HEK293 (cell line): ENCODE data around the gene RPL22.

Experiments used
- BCL11A ChIP-seq: fragments of 450-650 bp; formaldehyde crosslinking; IDR thresholded peaks from 2 replicates; pipeline ENCODE4 v1.5.1; 2016; ENCODE audit warnings: low read depth, missing biosample characterization, missing genetic modification characterization
- GLI2 ChIP-seq: fragments of 450-650 bp; formaldehyde crosslinking; IDR thresholded peaks from 2 replicates; pipeline ENCODE4; 2017; ENCODE audit warnings: missing biosample characterization, missing genetic modification characterization, low read depth, borderline replicate concordance
- GLIS1 ChIP-seq: fragments of 450-650 bp; formaldehyde crosslinking; IDR thresholded peaks from 2 replicates; pipeline ENCODE4 v1.5.1; 2016; ENCODE audit warnings: missing biosample characterization, missing genetic modification characterization
- KLF1 ChIP-seq: fragments of 450-650 bp; formaldehyde crosslinking; IDR thresholded peaks from 2 replicates; pipeline ENCODE4 v1.5.1; 2016; ENCODE audit warnings: missing biosample characterization, missing genetic modification characterization
- MYNN ChIP-seq: fragments of 450-650 bp; formaldehyde crosslinking; IDR thresholded peaks from 2 replicates; pipeline ENCODE4 v1.5.1; 2016; ENCODE audit warnings: missing biosample characterization, missing genetic modification characterization, borderline replicate concordance
- PRDM10 ChIP-seq: fragments of 450-650 bp; formaldehyde crosslinking; IDR thresholded peaks from 2 replicates; pipeline ENCODE4 v1.5.1; 2016; ENCODE audit warnings: missing biosample characterization, missing genetic modification characterization
- TCF7L2 ChIP-seq: IDR thresholded peaks from 2 replicates; pipeline ENCODE4 v1.6.1; 2011; ENCODE audit warnings: low read depth, mild to moderate bottlenecking, inconsistent platforms, low read length, moderate library complexity, borderline replicate concordance
- ZBTB26 ChIP-seq: fragments of 450-650 bp; formaldehyde crosslinking; optimal IDR thresholded peaks from 2 replicates; pipeline ENCODE3; 2016; ENCODE audit warnings: missing biosample characterization, mild to moderate bottlenecking, missing genetic modification characterization
- ZBTB8A ChIP-seq: fragments of 450-650 bp; formaldehyde crosslinking; IDR thresholded peaks from 2 replicates; pipeline ENCODE4 v1.5.1; 2016; ENCODE audit warnings: missing biosample characterization, missing genetic modification characterization
- ZFP37 ChIP-seq: fragments of 450-650 bp; formaldehyde crosslinking; IDR thresholded peaks from 2 replicates; pipeline ENCODE4 v1.5.1; 2016; ENCODE audit warnings: missing biosample characterization, missing genetic modification characterization
- ZFP41 ChIP-seq: fragments of 450-650 bp; formaldehyde crosslinking; IDR thresholded peaks from 2 replicates; pipeline ENCODE4 v1.5.1; 2016; ENCODE audit warnings: missing biosample characterization, missing genetic modification characterization, borderline replicate concordance
- ZNF132 ChIP-seq: fragments of 450-650 bp; formaldehyde crosslinking; IDR thresholded peaks from 2 replicates; pipeline ENCODE4 v1.5.1; 2017; ENCODE audit warnings: missing biosample characterization, missing genetic modification characterization, borderline replicate concordance
- ZNF138 ChIP-seq: fragments of 450-650 bp; formaldehyde crosslinking; IDR thresholded peaks from 2 replicates; pipeline ENCODE4 v1.5.1; 2016; ENCODE audit warnings: missing biosample characterization, missing genetic modification characterization, borderline replicate concordance
- ZNF155 ChIP-seq: fragments of 450-650 bp; formaldehyde crosslinking; IDR thresholded peaks from 2 replicates; pipeline ENCODE4 v1.5.1; 2016; ENCODE audit warnings: missing biosample characterization, missing genetic modification characterization
- ZNF157 ChIP-seq: fragments of 450-650 bp; formaldehyde crosslinking; IDR thresholded peaks from 2 replicates; pipeline ENCODE4 v1.5.1; 2016; ENCODE audit warnings: missing biosample characterization, missing genetic modification characterization
- ZNF16 ChIP-seq: fragments of 450-650 bp; formaldehyde crosslinking; IDR thresholded peaks from 2 replicates; pipeline ENCODE4 v1.5.1; 2016; ENCODE audit warnings: low read depth, missing biosample characterization, missing genetic modification characterization
- ZNF280C ChIP-seq: fragments of 450-650 bp; formaldehyde crosslinking; IDR thresholded peaks from 2 replicates; pipeline ENCODE4 v1.5.1; 2016; ENCODE audit warnings: missing biosample characterization, missing genetic modification characterization
- ZNF366 ChIP-seq: fragments of 450-650 bp; formaldehyde crosslinking; conservative IDR thresholded peaks from 2 replicates; pipeline ENCODE4 v1.5.1; 2016; ENCODE audit warnings: missing biosample characterization, missing genetic modification characterization
- ZNF404 ChIP-seq: fragments of 450-650 bp; formaldehyde crosslinking; IDR thresholded peaks from 2 replicates; pipeline ENCODE4 v1.5.1; 2017; ENCODE audit warnings: missing biosample characterization, missing genetic modification characterization
- ZNF423 ChIP-seq: fragments of 450-650 bp; formaldehyde crosslinking; IDR thresholded peaks from 2 replicates; pipeline ENCODE4 v1.5.1; 2016; ENCODE audit warnings: missing biosample characterization, missing genetic modification characterization
- ZNF548 ChIP-seq: fragments of 450-650 bp; formaldehyde crosslinking; IDR thresholded peaks from 2 replicates; pipeline ENCODE4 v1.5.1; 2016; ENCODE audit warnings: missing biosample characterization, missing genetic modification characterization
- ZNF555 ChIP-seq: fragments of 450-650 bp; formaldehyde crosslinking; conservative IDR thresholded peaks from 2 replicates; pipeline ENCODE4 v1.5.1; 2017; ENCODE audit warnings: missing biosample characterization, mild to moderate bottlenecking, missing genetic modification characterization, inconsistent platforms
- ZNF560 ChIP-seq: fragments of 450-650 bp; formaldehyde crosslinking; IDR thresholded peaks from 2 replicates; pipeline ENCODE4 v1.5.1; 2017; ENCODE audit warnings: missing biosample characterization, missing genetic modification characterization, borderline replicate concordance
- ZNF585B ChIP-seq: fragments of 450-650 bp; formaldehyde crosslinking; IDR thresholded peaks from 2 replicates; pipeline ENCODE4 v1.5.1; 2016; ENCODE audit warnings: missing biosample characterization, missing genetic modification characterization
- ZNF670 ChIP-seq: fragments of 450-650 bp; formaldehyde crosslinking; IDR thresholded peaks from 2 replicates; pipeline ENCODE4 v1.5.1; 2016; ENCODE audit warnings: missing biosample characterization, missing genetic modification characterization, low read depth
- ZNF707 ChIP-seq: fragments of 450-650 bp; formaldehyde crosslinking; IDR thresholded peaks from 2 replicates; pipeline ENCODE4 v1.5.1; 2016; ENCODE audit warnings: missing biosample characterization, missing genetic modification characterization
- ZNF776 ChIP-seq: fragments of 450-650 bp; formaldehyde crosslinking; IDR thresholded peaks from 2 replicates; pipeline ENCODE4 v1.5.0; 2017; ENCODE audit warnings: missing biosample characterization, missing genetic modification characterization, borderline replicate concordance
- ZSCAN18 ChIP-seq: fragments of 450-650 bp; formaldehyde crosslinking; IDR thresholded peaks from 2 replicates; pipeline ENCODE4 v1.5.1; 2016; ENCODE audit warnings: missing biosample characterization, missing genetic modification characterization
- ZSCAN4 ChIP-seq: fragments of 450-650 bp; formaldehyde crosslinking; IDR thresholded peaks from 2 replicates; pipeline ENCODE4 v1.5.1; 2017; ENCODE audit warnings: missing biosample characterization, missing genetic modification characterization

RPL22 gene

GRCh38 chr1:6246497-6247467 lies 47.4 kb upstream of the RPL22 start (continued):
- TF ChIP-seq ZBTB26 (peak; percentile 35), ZFP41 (tag by site-specific recombination) (no peak), ZSCAN4 (tag by site-specific recombination) (no peak), ZNF157 (tag by site-specific recombination) (no peak), ZNF555 (no peak), KLF1 (peak; percentile 54; the same call in 1 of the 2 replicates), ZBTB8A (tag by site-specific recombination) (peak; percentile 25; the same call in 1 of the 2 replicates), ZNF138 (tag by site-specific recombination) (no peak), ZNF776 (tag by site-specific recombination) (no peak), BCL11A (0 out of 2 replicates have a peak, but pooled peaks have one; percentile 55), ZNF670 (tag by site-specific recombination) (no peak), MYNN (tag by site-specific recombination) (no peak), ZNF560 (tag by site-specific recombination) (no peak), ZNF16 (tag by site-specific recombination) (no peak), ZNF280C (tag by site-specific recombination) (no peak), ZNF155 (tag by site-specific recombination) (no peak), PRDM10 (tag by site-specific recombination) (no peak), ZNF423 (tag by site-specific recombination) (peak; percentile 84; the same call in 1 of the 2 replicates), ZNF366 (no peak), ZNF707 (no peak), ZNF585B (no peak), ZNF548 (tag by site-specific recombination) (no peak), GLI2 (tag by site-specific recombination) (no peak), ZNF132 (tag by site-specific recombination) (no peak), ZNF404 (no peak), ZFP37 (no peak), GLIS1 (peak; percentile 83), TCF7L2 (no peak), ZSCAN18 (tag by site-specific recombination) (no peak)
